DOHH2 (cell line): Measurements from ENCODE around the gene FXYD1.

Experiments
- CTCF ChIP-seq: fragments of 200-600 bp; sonication (generic); IDR thresholded peaks from one replicate; pipeline ENCODE4 v1.5.1; 2014; ENCODE audit warnings: antibody characterized with exemption, mild to moderate bottlenecking, low read depth, low read length; ENCODE audit not compliant: poor library complexity, severe bottlenecking
- EZH2phosphoT487 ChIP-seq: fragments of 200-600 bp; sonication (generic); IDR thresholded peaks from 2 replicates; pipeline ENCODE4 v1.6.1; 2017; ENCODE audit warnings: borderline replicate concordance, mild to moderate bottlenecking, antibody characterized with exemption, low read length, moderate library complexity, mixed read lengths

GRCh38 chr19:35160629-35161433 lies 22.2 kb downstream of the FXYD1 start:
- TF ChIP-seq CTCF (no peak), EZH2phosphoT487 (no peak)
